SK-N-SH (cell line): ENCODE results near the gene GALNT17.

Experiments
- CTCF ChIP-seq: fragments of 200-600 bp; sonication (generic); IDR thresholded peaks from 2 replicates; pipeline ENCODE4 v1.6.1; 2017; ENCODE audit warnings: antibody characterized with exemption, mild to moderate bottlenecking, moderate library complexity
- ELF1 ChIP-seq: IDR thresholded peaks from 2 replicates; pipeline ENCODE4 v1.4.0; 2012
- EZH2phosphoT487 ChIP-seq: fragments of 200-600 bp; sonication (generic); IDR thresholded peaks from 2 replicates; pipeline ENCODE4 v1.6.1; 2017; ENCODE audit warnings: low read depth, mixed run types, mild to moderate bottlenecking, antibody characterized with exemption, moderate library complexity, borderline replicate concordance
- GABPA ChIP-seq: IDR thresholded peaks from 2 replicates; pipeline ENCODE4 v1.4.0; 2012; ENCODE audit warnings: low read depth, mild to moderate bottlenecking
- IRF3 ChIP-seq: fragments of 150-350 bp; IDR thresholded peaks from 2 replicates; pipeline ENCODE4 v1.6.1; 2016; ENCODE audit warnings: mild to moderate bottlenecking, low read depth, low read length
- MAX ChIP-seq: IDR thresholded peaks from 2 replicates; pipeline ENCODE4 v1.4.0; 2012; ENCODE audit warnings: low read depth
- MEF2A ChIP-seq: IDR thresholded peaks from 2 replicates; pipeline ENCODE4 v1.4.0; 2012; ENCODE audit warnings: low read depth, borderline replicate concordance
- NFIC ChIP-seq: IDR thresholded peaks from 2 replicates; pipeline ENCODE4 v1.4.0; 2012; ENCODE audit warnings: borderline replicate concordance
- NRF1 ChIP-seq: IDR thresholded peaks from 2 replicates; pipeline ENCODE4 v1.6.1; 2012; ENCODE audit warnings: low read depth, mild to moderate bottlenecking, low read length
- POLR2AphosphoS5 ChIP-seq: IDR thresholded peaks from 2 replicates; pipeline ENCODE4 v1.6.1; 2012; ENCODE audit warnings: low read depth, low read length
- SIN3A ChIP-seq: IDR thresholded peaks from 2 replicates; pipeline ENCODE4 v1.6.1; 2012; ENCODE audit warnings: low read depth, mild to moderate bottlenecking, low read length, moderate library complexity, borderline replicate concordance
- SMC3 ChIP-seq: IDR thresholded peaks from 2 replicates; pipeline ENCODE4 v1.6.1; 2012; ENCODE audit warnings: low read depth, low read length, improper control_type of control experiment
- TAF1 ChIP-seq: IDR thresholded peaks from 2 replicates; pipeline ENCODE4 v1.6.1; 2012; ENCODE audit warnings: low read depth, mild to moderate bottlenecking, low read length, moderate library complexity, borderline replicate concordance
- USF2 ChIP-seq: fragments of 150-350 bp; IDR thresholded peaks from 2 replicates; pipeline ENCODE4 v1.6.1; 2017; ENCODE audit warnings: antibody characterized with exemption, low read length, low read depth, borderline replicate concordance

GRCh38 chr7:71491336-71491735 lies 359.4 kb downstream of the GALNT17 start:
- TF ChIP-seq CTCF (no peak), SIN3A (no peak), SMC3 (no peak), NRF1 (no peak), MAX (no peak), NFIC (no peak), TAF1 (no peak), GABPA (no peak), ELF1 (no peak), MEF2A (no peak), IRF3 (no peak), USF2 (no peak), POLR2AphosphoS5 (no peak), EZH2phosphoT487 (no peak)
